PC-3 (cell line): ENCODE results near the gene FAR2. TPM values are rescaled to one million over a fixed set of nuclear protein-coding genes. Genes with fewer than 3 reads are reported as not detected.
A peak's percentile ranks its signal among the peaks of the same experiment; 100 is the strongest.

ENCODE experiments used
- ATAC-seq: fragments of 200-7000 bp; cut with Tn5 transposase; 2 replicates; pipeline ENCODE4 v1.9.1; 2020; ENCODE audit warnings: mild to moderate bottlenecking, moderate library complexity
- BruUV-seq: library from RNA; stranded (reverse); fragments of 400-500 nt; replicated peaks from 2 replicates; lab custom pipeline; 2021; lab: Mats Ljungman, UMichigan
- CTCF ChIA-PET: fragments of 300-600 bp; sonication (Branson Sonifier 250); formaldehyde crosslinking; loops from one replicate; lab custom pipeline; 2022; ENCODE audit warnings: antibody characterized with exemption; lab: Charles Lee
- POLR2A ChIA-PET: fragments of 300-600 bp; sonication (Branson Sonifier 250); formaldehyde crosslinking; loops from one replicate; lab custom pipeline; 2022; ENCODE audit warnings: antibody characterized with exemption; ENCODE audit not compliant: unreplicated experiment; lab: Charles Lee
- DNase-seq: peaks from one replicate; pipeline ENCODE4 v3.0.0-alpha.2; 2015
- H2AFZ ChIP-seq: fragments of 300-600 bp; sonication (generic); 2 replicates; pipeline ENCODE4 v1.6.0; 2016; ENCODE audit warnings: antibody characterized with exemption, low read length
- H3F3A ChIP-seq: fragments of 300-600 bp; sonication (generic); one replicate; pipeline ENCODE4 v1.6.0; 2017; ENCODE audit warnings: antibody characterized with exemption, low read length, control low read depth, mild to moderate bottlenecking; ENCODE audit not compliant: unreplicated experiment
- H3K27ac ChIP-seq: fragments of 300-600 bp; sonication (generic); 2 replicates; pipeline ENCODE4 v1.5.1; 2016; ENCODE audit warnings: mild to moderate bottlenecking, low read length
- H3K27me3 ChIP-seq: fragments of 300-600 bp; sonication (generic); 2 replicates; pipeline ENCODE4 v1.6.1; 2016; ENCODE audit warnings: low read length, mixed read lengths
- H3K36me3 ChIP-seq: fragments of 300-600 bp; sonication (generic); 2 replicates; pipeline ENCODE4 v1.6.1; 2016; ENCODE audit warnings: low read depth, mixed run types, low read length, mixed read lengths
- H3K4me1 ChIP-seq: fragments of 300-600 bp; sonication (generic); 2 replicates; pipeline ENCODE4 v1.5.1; 2016; ENCODE audit warnings: low read length; ENCODE audit not compliant: insufficient read depth
- H3K4me2 ChIP-seq: fragments of 300-600 bp; sonication (generic); 2 replicates; pipeline ENCODE4 v1.6.0; 2016; ENCODE audit warnings: low read length
- H3K4me3 ChIP-seq: fragments of 300-600 bp; sonication (generic); 2 replicates; pipeline ENCODE4 v1.5.1; 2016; ENCODE audit warnings: mild to moderate bottlenecking, low read length, mixed read lengths
- H3K79me2 ChIP-seq: fragments of 300-600 bp; sonication (generic); 2 replicates; pipeline ENCODE4 v1.6.1; 2017; ENCODE audit warnings: low read length, mixed read lengths
- H3K9ac ChIP-seq: fragments of 300-600 bp; sonication (generic); 2 replicates; pipeline ENCODE4 v1.6.0; 2016; ENCODE audit warnings: mild to moderate bottlenecking, low read length
- H3K9me2 ChIP-seq: fragments of 300-600 bp; sonication (generic); replicated peaks from 2 replicates; pipeline ENCODE4 v1.6.1; 2016; ENCODE audit warnings: mixed run types, low read length, mixed read lengths
- H3K9me3 ChIP-seq: fragments of 300-600 bp; sonication (generic); 2 replicates; pipeline ENCODE4 v1.6.1; 2016; ENCODE audit warnings: low read length, mixed read lengths
- H4K20me1 ChIP-seq: fragments of 300-600 bp; sonication (generic); 2 replicates; pipeline ENCODE4 v1.6.1; 2016; ENCODE audit warnings: low read length, mixed read lengths
- EZH2 ChIP-seq: fragments of 300-600 bp; sonication (generic); IDR thresholded peaks from one replicate; pipeline ENCODE4 v1.6.1; 2017; ENCODE audit warnings: antibody characterized with exemption, mild to moderate bottlenecking, low read length; ENCODE audit not compliant: unreplicated experiment
- EZH2phosphoT487 ChIP-seq: fragments of 300-600 bp; sonication (generic); IDR thresholded peaks from 2 replicates; pipeline ENCODE4 v1.6.1; 2018; ENCODE audit warnings: mild to moderate bottlenecking, antibody characterized with exemption, low read length, borderline replicate concordance
- intact Hi-C: fragments of 100-400 bp; cut with micrococcal nuclease; formaldehyde crosslinking; loops from 2 replicates; pipeline ENCODE4 v1.9.0; 2023
- total RNA-seq: library from RNA; depleted of rRNA; stranded (reverse); fragments of >200 nt; gene quantifications from 2 replicates; pipeline ENCODE4 v1.2.3, GENCODE V29; 2014
- TF ChIP-seq, protein P1 (sequence below): fragments of 300-600 bp; sonication (generic); conservative IDR thresholded peaks from 2 replicates; pipeline ENCODE4 v1.5.1; 2017; ENCODE audit warnings: antibody characterized with exemption, low read depth, mild to moderate bottlenecking, low read length

FAR2 gene
- total RNA-seq, 1 experiment from 2014 or later = 10.2 TPM

DNA sequence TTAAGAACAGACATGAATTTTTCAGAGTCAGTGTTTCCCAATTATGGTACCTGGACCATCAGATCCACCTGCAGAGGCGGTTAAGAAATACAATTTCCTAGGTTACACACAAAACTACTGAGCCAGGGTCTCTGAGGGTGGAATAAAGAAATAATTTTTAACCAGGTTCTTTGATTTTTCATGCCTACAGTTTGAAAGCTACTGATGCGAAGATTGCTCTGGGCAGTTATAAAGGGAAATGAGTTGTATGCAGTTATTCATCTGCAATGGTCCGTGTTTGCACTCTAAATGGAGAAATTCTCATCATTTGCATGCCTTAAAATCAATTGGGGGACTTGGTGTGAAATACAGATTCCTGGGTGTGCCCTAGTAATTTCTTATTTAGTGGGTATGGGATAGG is 142.1 kb downstream of the FAR2 start:
- TF ChIP-seq EZH2 (no peak), EZH2phosphoT487 (no peak)
- TF ChIP-seq, protein P1, sequence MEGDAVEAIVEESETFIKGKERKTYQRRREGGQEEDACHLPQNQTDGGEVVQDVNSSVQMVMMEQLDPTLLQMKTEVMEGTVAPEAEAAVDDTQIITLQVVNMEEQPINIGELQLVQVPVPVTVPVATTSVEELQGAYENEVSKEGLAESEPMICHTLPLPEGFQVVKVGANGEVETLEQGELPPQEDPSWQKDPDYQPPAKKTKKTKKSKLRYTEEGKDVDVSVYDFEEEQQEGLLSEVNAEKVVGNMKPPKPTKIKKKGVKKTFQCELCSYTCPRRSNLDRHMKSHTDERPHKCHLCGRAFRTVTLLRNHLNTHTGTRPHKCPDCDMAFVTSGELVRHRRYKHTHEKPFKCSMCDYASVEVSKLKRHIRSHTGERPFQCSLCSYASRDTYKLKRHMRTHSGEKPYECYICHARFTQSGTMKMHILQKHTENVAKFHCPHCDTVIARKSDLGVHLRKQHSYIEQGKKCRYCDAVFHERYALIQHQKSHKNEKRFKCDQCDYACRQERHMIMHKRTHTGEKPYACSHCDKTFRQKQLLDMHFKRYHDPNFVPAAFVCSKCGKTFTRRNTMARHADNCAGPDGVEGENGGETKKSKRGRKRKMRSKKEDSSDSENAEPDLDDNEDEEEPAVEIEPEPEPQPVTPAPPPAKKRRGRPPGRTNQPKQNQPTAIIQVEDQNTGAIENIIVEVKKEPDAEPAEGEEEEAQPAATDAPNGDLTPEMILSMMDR = no peak
- Histone ChIP-seq H3K27ac (no peak overlapping the region), H3K27me3 (no peaks in the 10 kb centered on the region), H3K9me3 (0 out of 2 replicates have a peak, but pooled peaks cover 5% of the 10 kb centered on the region), H2AFZ (no peak overlapping the region), H3K4me3 (no peak overlapping the region), H3K4me1 (no peaks in the 10 kb centered on the region), H3K79me2 (no peaks in the 10 kb centered on the region), H3F3A (no peaks in the 10 kb centered on the region), H3K9me2 (0 out of 2 replicates have a peak, but pooled peaks cover 5% of the 10 kb centered on the region), H4K20me1 (no peaks in the 10 kb centered on the region), H3K9ac (no peak overlapping the region), H3K36me3 (no peaks in the 10 kb centered on the region), H3K4me2 (no peak overlapping the region)
- no TSS peak for BruUV-seq
- ATAC-seq (no peak), DNase-seq (no peak)
- intact Hi-C loops = no loop called here
- ChIA-PET POLR2A (no interaction called here), CTCF (no interaction called here)

DNA sequence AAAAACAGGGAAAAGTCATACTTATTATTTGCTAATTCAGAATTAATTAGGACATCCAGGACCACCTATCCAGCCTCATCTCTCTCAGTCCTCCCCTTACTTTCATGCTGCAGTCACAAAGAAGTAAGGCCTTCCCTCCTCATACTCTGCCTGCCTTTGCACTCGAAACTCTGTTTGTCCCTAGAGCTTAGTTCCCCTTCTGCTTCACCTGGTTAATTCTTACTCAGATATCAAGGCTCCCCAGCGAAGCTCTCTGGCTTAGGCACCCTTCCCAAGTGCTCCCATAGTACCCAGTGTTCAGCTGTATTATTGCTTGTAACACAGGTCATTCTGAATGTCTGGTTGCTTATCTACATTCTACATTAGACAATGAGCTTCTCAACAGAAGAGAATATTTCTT is 150.6 kb downstream of the FAR2 start:
- ChIA-PET POLR2A (no interaction called here), CTCF (interaction anchor here (1.2 kb wide), 1 partner anchor 9 kb away, joined by 3 read pairs; no protein-coding TSS in a partner anchor)
- H3K9me2 ChIP-seq = no peaks in the 10 kb centered on the region
- no peak overlapping the region for H2AFZ ChIP-seq
- no peaks in the 10 kb centered on the region for H3K27me3 ChIP-seq
- no peak overlapping the region for H3K27ac ChIP-seq
- H3K4me3 ChIP-seq = no peak overlapping the region
- peaks cover 6% of the 10 kb centered on the region for H3K4me1 ChIP-seq
- no peaks in the 10 kb centered on the region for H3K36me3 ChIP-seq
- H3K9ac ChIP-seq = no peak overlapping the region
- ATAC-seq (no peak), DNase-seq (no peak)
- H3F3A ChIP-seq = no peaks in the 10 kb centered on the region
- H3K4me2 ChIP-seq = no peak overlapping the region
- TF ChIP-seq, protein P1 = no peak
- TF ChIP-seq EZH2 (no peak), EZH2phosphoT487 (no peak)
- no peaks in the 10 kb centered on the region for H3K9me3 ChIP-seq
- H4K20me1 ChIP-seq = no peaks in the 10 kb centered on the region
- H3K79me2 ChIP-seq = no peaks in the 10 kb centered on the region
- intact Hi-C loops = no loop called here
- no TSS peak for BruUV-seq

DNA sequence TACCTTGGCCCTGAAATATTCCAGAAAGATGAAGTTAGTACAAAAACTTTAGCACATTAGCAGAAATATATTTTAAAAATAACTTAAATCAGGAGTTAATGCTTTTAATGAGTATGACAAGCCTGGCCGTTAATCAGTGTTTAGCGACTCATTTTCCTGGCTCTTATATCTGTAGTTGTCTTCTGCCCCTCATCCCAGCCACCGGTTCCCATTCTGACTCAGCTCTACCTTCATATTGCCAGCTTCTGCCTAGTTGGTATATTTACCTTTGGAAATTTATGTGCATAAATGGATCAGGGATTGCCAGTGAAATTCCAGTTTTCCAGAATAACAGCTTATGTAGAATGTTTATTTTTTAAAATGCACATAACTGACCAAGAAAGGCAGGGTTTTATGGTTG is 152.0 kb downstream of the FAR2 start:
- no peak for TF ChIP-seq EZH2phosphoT487
- TF ChIP-seq EZH2 = no peak
- TF ChIP-seq, protein P1 = no peak
- Histone ChIP-seq H3K36me3 (no peaks in the 10 kb centered on the region), H3K9me2 (no peaks in the 10 kb centered on the region), H3K27ac (no peak overlapping the region), H2AFZ (no peak overlapping the region), H3K9ac (no peak overlapping the region), H3K4me3 (no peak overlapping the region), H3K9me3 (no peaks in the 10 kb centered on the region), H4K20me1 (no peaks in the 10 kb centered on the region), H3K4me1 (peaks cover 6% of the 10 kb centered on the region), H3F3A (no peaks in the 10 kb centered on the region), H3K4me2 (no peak overlapping the region), H3K27me3 (no peaks in the 10 kb centered on the region), H3K79me2 (no peaks in the 10 kb centered on the region)
- BruUV-seq = no TSS peak
- ATAC-seq (peak; percentile 91), DNase-seq (peak; percentile 48)
- POLR2A ChIA-PET = no interaction called here
- CTCF ChIA-PET = interaction anchor here (0.9 to 1.1 kb wide), 2 partner anchors 59 to 213 kb away, joined by 3 read pairs; no protein-coding TSS in a partner anchor
- intact Hi-C loops = loop anchor here (1.0 kb wide), 1 partner anchor 59 kb away; no protein-coding TSS in a partner anchor
